ENCODE measurements around the gene HOXB2.

- TF ChIP-seq CTCF (IDR thresholded peaks at IDR 0.05): no peak
- TF ChIP-seq POLR2A (IDR thresholded peaks at IDR 0.05): no peak
These were observed 41.2 kb downstream of the HOXB2 start for GRCh38 chr17:48503747-48504146.
